Fibroblast of mammary gland (primary cell): Measurements from ENCODE around the gene RRM2.

Source experiments
- DNase-seq: peaks from one replicate; pipeline ENCODE4 v3.0.0-alpha.2; 2010; ENCODE audit warnings: low read depth
- H3K4me3 ChIP-seq: 2 replicates; pipeline ENCODE4 v1.5.1; 2011; ENCODE audit warnings: low read depth, mild to moderate bottlenecking, low read length, moderate library complexity; ENCODE audit not compliant: control insufficient read depth
- TF ChIP-seq, protein P1 (sequence below): conservative IDR thresholded peaks from 2 replicates; pipeline ENCODE4 v1.5.1; 2011; ENCODE audit warnings: low read depth, low read length, inconsistent platforms; ENCODE audit not compliant: control insufficient read depth, insufficient read depth

Gene RRM2

DNA sequence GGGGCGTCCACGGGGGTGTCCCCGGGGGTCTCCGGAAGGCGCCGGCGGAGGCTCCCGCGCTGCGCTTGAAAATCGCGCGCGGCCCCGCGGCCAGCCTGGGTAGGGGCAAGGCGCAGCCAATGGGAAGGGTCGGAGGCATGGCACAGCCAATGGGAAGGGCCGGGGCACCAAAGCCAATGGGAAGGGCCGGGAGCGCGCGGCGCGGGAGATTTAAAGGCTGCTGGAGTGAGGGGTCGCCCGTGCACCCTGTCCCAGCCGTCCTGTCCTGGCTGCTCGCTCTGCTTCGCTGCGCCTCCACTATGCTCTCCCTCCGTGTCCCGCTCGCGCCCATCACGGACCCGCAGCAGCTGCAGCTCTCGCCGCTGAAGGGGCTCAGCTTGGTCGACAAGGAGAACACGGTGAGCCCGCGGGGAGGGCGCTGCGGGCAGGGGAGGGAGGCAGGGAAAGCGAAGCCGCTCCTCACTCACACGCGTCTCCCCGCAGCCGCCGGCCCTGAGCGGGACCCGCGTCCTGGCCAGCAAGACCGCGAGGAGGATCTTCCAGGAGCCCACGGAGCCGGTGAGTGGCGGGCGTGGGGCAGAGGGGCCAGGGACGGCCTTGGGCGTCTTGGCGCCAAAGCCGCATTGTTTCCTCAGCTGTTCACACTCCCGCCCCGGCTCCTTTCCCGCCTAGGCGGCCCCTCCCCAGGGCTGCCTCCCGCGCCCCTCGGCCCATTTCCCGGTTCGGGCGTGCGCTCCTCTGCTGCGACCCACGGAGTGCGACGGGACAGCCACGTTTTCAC is at the start of gene RRM2:
TSS of gene RRM2 (plus strand) at position 240 of the 781 bp plus-strand sequence. CDS start at position 300, 60 bp downstream.
- peak; percentile 90 for DNase-seq
- TF ChIP-seq, protein P1, sequence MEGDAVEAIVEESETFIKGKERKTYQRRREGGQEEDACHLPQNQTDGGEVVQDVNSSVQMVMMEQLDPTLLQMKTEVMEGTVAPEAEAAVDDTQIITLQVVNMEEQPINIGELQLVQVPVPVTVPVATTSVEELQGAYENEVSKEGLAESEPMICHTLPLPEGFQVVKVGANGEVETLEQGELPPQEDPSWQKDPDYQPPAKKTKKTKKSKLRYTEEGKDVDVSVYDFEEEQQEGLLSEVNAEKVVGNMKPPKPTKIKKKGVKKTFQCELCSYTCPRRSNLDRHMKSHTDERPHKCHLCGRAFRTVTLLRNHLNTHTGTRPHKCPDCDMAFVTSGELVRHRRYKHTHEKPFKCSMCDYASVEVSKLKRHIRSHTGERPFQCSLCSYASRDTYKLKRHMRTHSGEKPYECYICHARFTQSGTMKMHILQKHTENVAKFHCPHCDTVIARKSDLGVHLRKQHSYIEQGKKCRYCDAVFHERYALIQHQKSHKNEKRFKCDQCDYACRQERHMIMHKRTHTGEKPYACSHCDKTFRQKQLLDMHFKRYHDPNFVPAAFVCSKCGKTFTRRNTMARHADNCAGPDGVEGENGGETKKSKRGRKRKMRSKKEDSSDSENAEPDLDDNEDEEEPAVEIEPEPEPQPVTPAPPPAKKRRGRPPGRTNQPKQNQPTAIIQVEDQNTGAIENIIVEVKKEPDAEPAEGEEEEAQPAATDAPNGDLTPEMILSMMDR: no peak

DNA sequence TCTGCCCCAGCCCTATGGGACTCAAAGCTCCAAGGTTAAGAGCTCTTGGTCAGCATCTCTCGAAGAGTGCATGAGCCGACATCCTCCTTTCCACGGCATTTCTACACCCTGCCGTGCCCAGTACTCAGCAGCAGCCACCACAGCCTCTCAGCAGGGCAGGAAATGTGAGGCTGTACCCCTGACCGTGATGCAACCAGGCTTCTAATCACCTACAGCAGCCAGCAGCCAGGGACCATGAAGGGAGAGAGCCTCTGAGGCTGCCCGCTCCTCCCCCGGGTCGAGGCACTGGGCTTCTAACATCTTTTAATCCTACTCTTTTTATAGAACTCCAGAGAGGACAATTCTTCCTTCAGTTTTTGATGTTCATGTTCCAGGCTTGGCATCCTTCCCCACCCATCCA is 48.8 kb upstream of the RRM2 start:
- TF ChIP-seq, protein P1: no peak
- no peak overlapping the region for H3K4me3 ChIP-seq
- no peak for DNase-seq

More for the DNA sequence above, at the start of gene RRM2:
- peak within 1 kb of the TSS; percentile 76 for H3K4me3 ChIP-seq

DNA sequence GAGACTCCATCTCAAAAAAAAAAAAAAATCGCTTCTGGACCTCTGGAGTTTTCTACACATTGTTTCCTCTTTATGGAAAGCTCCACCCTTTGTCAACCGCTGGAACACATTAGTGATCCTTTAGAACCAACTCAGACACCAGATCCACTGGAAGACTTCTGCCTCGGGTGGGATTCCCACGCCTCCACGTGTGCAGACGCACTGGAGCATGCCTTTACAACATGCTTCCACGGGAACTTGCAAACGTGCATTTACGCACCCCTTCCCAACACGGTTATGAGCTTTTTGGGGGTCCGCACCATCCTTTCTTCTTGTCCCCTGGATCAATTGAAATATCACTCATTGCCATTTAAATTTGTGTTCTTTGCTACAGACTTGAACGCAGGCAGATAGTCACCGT is 47.4 kb upstream of the RRM2 start:
- no peak overlapping the region for H3K4me3 ChIP-seq
- DNase-seq: no peak

DNA sequence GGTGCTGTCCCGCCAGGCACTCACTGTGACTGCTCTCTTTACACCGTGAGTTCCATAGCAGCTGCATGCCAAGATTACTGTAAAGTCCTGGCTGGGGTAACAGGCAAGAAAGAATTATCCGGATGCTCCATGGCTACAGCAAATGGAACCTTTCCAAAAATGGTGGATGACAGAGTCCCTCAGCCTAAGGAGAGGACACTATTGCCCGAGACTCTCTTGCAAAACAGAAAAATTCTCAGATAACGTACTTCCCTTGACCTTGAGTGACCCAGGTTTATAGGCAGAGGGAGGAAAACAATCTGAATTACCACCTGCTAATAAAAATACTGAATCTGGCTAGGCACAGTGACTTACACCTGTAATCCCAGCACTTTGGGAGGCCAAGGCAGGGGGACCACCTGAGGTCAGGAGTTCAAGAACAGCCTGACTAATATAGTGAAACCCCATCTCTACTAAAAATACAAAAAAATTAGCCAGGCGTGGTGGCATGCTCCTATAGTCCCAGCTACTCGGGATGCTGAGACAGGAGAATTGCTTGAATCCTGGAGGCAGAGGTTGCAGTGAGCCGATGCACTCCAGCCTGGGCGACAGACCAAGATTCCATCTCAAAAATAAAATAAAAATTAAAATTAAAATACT is 46.8 kb upstream of the RRM2 start:
- H3K4me3 ChIP-seq: no peak overlapping the region
- no peak for DNase-seq
- TF ChIP-seq, protein P1: no peak

More for the DNA sequence above, 47.4 kb upstream of the RRM2 start:
- TF ChIP-seq, protein P1: no peak

DNA sequence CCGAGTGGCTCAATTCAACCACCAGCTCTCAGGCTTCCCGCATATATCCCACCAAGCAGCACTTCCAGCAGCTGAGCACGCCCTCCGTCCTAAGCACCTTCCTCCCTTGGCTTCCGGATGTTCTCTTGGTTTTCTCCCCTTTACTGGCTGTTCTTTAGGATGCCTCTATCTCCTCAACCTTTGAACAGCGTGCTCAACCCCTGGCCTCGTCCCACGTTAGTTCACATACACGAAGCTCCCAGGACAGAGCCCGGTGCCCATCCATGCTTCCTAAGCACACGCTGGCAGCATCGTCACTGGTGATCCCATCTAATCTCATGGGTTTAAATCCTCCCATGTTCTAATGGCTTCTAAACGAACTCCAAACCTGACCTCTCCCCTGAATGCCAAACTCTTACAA is 46.0 kb upstream of the RRM2 start:
- DNase-seq: no peak
- TF ChIP-seq, protein P1: no peak
- H3K4me3 ChIP-seq: no peak overlapping the region

DNA sequence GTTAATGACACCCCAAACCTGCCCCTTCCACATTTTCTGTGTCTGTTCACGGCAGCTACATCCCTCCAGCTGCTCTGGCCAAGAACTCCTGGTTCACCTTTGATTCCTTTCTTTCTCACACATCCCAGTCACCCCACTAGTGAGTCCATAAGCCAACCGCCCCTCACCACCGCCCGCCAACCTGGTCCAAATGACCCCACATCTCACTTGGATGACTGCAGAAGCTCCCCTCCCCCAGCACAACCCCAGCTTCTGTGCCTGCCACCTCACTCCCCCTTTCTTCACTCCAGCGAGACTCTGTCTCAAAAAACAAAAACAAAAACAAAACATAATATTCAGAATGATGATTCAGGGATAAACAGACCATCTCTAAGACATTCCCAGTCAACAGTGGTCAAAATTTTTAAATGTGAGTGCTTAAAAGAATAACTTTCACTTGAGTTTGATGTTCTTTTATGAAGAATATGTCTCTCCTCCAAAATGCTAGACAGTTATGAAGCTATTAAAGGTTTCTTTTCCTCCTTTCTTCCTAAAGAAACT is 45.5 kb upstream of the RRM2 start:
- DNase-seq: no peak
- H3K4me3 ChIP-seq: no peak overlapping the region
- TF ChIP-seq, protein P1: no peak
